Activated CD8-positive, alpha-beta memory T cell treated with anti-CD3 and anti-CD28 coated beads, Interleukin-2, amount 50 U/mL, for 4 hours (primary cell): ENCODE measurements around the gene NSF.
"Not testable (repeated sequence)": the region's sequence is repeated elsewhere in the genome, so short reads cannot be mapped to it uniquely, and the experiment has no call there.

Source experiments
- DNase-seq: peaks from one replicate; pipeline ENCODE4 v3.0.0-alpha.2; 2020

Gene NSF

DNA sequence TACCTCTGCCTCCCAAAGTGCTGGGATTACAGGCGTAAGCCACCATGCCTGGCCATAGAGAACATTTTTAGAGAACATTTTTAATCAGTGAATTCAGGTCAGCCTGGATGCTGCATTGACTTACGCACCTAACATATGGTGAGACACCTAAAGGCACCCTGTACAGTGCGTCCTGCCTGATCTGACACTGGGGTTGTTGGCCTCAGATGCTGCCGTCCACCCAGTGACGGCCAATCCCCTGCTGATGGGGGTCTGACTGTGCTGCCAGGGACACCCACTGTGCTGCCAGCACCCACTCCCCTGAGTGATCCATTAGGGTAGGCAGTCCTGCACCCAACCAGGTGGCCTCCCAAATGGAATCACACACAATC, 189.5 kb downstream of the NSF start:
- DNase-seq: no peak

DNA sequence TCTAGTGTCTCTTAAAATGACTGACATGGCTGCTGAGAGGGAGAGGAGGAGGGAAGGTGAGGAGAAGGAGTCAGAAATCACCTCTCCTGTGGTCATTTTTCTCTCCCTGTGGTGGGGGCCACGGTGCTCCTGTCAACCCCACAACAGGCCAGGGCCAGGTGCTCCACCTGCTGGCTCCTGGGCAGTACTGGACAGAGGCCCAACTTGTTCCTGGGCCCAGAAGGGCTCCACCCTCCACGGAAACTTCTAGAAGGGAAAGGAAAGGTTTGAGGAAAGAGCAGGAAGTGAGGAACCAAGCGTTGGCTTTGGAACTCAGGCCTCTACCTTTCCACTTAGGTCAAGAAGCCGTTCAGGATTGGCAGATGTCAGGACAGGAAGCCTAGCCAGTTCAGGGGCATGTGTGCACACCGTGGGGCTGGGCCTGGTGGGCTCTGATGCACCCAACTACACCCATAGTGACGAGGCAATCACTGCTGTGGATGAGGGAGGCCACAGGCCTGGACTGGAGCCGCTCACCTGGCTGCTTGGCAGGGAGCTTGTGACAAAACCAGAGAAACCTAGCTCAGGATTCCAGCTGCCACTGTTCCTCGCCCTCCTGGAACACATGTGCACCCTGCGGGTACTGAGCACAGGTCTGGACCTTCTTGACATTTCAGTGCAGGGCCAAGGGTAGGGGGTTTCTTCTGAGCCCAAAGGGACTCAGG, 191.9 kb downstream of the NSF start:
- DNase-seq: no peak

DNA sequence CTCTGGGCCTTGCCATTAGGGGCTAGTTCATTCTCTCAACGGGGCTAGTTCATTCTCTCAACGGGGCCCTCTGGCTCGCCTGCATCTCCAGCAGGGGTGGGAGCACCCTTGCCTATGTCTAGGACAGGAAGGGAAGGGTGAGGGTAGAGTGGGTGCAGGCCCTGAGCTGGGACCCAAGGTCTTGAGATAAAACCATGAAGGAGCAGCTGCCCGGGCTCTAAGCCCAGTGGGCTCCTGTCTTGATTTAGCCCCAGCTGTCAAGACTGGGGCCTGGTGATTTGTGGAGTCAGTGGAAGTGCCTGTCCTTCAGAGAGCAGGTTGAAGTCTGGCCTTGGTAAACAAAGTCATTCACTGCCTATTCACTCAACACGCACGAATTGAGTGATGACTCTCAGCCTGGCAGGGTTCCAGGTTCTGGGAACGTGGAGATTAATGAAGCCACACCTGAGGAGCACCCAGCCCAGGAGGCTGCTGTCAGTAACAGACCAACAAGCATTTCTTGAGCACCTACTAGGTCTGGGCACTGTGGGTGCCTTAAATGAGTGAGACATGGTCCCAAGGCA, 192.6 kb downstream of the NSF start:
- DNase-seq: no peak

DNA sequence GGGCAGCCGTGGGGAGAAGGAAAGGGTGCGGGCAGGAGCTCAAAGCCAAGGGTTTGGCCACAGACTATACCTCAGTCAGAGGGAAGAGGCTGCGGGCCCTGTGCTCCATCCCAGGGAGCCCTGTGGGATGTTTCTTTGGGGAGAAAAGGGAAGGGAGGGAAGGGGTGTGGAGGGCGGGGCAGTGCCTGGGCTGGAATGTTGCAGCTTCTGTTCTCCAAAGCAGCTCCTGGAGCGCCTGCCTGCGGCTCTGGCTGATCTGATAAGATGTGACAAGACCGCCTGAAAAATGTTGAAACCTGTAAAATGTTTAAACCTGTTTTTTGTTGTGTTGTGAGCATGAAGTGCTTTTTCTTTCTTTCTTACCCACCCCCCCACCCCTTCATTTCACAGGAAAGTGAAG, 195.2 kb downstream of the NSF start:
- no peak for DNase-seq

DNA sequence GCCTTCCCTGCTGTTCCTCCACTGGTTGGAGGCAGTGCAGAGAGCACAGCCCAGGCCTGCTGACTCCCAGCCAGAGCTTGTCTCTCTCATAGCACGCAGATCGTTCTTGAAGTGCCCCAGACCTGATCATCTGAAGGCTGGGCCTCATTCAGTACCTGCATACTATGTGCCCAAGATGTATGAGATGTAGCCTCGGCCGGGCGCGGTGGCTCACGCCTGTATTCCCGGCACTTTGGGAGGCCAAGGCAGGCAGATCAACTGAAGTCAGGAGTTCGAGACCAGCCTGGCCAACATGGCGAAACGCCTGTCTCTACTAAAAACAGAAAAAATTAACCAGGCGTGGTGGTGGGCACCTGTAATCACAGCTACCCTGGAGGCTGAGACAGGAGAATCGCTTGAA, 197.0 kb downstream of the NSF start:
- DNase-seq: no peak

DNA sequence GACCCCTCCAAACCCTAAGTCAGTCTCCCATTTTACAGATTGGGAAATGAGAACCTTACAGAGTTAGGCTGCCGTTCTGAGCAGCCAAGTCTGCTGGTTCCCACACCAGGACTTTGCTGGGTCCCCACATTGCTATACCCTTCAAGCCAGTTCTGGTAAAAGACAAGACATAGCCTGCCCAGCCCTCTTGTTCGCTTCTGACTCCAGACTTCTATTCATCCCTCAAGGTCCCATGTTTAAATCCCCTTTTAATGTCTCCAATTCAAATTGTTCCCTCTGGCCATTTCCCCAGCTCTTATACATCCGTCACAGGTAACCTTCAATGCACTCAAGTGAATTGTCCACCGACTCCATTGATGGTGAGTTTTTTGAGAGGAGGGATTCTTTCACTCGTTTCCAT, 197.8 kb downstream of the NSF start:
- DNase-seq: no peak

DNA sequence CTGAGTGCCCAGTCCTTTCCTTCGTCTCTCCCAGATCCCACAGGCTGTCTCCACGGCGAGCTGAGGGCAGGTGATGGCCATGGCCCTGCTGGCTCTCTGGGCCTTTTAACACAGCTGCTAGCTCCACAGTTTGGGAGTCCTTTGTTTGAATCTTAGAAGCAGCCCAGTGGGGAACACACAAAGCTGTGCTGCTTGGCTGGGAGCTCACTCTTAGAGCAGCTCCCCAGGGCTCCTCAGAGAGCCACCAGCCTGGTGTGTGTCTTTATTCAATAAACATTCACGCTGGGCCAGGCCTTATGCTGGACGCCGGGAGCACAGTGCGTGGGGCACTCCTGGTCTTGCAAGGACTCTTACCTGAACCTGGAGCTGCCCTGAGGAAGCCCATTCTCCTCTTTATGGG, 198.3 kb downstream of the NSF start:
- no peak for DNase-seq

DNA sequence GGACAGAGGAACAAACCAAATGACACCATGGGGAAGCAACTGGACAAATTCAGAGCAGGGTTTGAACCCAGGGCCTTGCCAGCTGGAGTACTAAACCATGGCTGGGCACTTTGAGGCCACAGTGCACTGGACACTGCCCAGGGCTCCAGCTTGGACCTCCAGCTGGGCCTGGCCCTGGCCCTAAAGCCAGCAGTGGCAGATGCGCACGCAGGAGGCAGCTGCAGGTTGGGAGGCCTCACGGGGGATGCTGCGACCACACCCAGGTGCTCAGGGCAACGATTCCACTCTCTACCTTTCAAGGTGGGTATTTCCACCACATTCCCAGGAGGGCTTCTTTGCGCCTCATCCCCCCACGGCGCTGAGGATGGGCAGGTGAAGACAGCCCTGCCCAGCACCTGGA, 199.1 kb downstream of the NSF start:
- no peak for DNase-seq

DNA sequence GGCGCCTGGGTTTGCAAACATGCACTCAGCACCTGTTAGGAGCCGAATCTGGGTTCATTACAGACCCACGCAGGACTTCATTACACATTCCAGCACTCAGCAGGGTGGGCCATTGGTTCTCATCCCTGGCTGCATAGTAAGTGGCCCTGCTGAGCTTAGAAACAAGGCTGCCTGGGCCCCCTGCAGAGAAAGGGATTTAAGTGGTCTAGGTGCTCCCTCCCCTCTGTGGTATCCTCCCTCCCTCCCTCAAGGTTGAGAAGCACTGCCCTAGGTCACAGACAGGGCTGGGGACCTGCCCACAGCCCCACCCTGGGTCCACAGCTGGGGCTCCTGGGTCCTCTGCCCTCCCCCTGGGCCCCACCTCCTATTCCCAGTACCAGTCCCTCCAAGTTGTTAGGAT, 199.7 kb downstream of the NSF start:
- no peak for DNase-seq

DNA sequence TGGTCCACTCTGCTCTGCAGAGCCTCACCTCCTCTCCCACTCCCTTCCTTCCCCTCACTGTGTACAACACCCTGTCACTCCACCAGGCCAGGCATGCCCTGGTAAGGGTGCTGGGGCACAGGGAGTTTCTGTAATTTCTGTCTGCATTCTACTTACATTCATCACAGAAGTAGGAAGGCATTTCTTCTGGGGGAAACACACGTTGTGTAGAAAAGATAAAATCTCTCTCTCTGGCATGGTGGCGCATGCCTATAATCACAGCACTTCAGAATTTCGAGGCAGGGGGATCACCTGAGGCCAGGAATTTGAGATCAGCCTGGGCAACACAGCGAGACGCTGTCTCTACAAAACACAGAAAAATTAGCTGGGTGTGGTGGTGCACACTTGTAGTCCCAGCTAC, 201.1 kb downstream of the NSF start:
- DNase-seq: no peak

DNA sequence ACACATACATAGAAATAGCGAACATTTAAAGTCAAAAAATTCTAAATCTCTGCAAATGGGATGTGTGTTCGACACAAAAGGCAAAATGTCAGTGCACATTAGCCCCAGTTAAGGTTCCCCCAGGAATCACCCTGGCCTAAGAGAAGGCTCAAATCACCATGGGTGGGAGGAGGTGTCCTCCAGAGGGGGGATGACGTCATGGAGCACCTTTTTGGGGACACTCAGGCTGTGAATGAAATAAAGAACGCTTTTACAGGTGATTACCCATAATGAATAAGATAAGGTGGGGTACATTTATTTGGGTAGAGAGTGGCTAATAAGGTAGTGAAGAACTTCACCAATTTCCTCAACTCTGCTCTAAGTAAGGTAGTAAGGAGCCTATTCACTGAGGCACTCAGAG, 201.6 kb downstream of the NSF start:
- DNase-seq: no peak

DNA sequence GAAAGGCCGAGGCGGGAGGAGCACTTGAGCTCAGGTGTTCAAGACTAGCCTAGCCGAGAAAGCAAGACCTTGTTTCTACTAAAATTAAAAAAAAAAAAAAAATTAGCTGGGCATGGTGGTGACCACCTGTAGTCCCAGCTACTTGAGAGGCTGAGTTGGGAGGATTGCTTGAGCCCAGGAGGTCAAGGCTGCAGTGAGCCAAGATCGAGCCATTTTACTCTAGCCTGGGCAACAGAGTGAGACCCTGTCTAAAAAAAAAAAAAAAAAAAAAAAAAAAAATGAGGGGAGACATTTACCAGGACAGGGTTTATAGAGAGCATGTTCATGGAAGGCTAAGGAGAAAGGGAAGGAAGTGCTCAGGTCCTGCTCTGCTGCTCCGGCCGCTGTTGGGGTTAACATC, 202.6 kb downstream of the NSF start:
- DNase-seq: not testable (repeated sequence)

DNA sequence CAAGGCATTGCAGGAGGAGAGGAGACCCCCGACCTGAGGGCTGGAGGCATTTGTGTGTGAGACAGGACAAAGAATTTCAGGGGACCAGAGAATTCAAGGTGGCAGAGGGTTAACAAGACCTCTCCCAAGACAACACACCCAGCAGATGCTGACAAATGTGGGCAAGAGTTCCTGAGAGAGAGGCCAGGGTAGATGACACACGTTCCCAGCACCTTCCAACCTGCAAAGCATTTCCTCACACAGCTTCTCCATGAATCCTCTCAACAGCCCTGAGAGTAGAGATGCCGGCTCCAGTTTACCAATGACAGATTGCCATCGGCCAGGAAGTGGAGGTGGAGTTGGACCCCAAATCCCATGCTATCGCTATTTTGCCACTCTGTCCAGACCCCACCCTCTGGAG, 203.1 kb downstream of the NSF start:
- no peak for DNase-seq

DNA sequence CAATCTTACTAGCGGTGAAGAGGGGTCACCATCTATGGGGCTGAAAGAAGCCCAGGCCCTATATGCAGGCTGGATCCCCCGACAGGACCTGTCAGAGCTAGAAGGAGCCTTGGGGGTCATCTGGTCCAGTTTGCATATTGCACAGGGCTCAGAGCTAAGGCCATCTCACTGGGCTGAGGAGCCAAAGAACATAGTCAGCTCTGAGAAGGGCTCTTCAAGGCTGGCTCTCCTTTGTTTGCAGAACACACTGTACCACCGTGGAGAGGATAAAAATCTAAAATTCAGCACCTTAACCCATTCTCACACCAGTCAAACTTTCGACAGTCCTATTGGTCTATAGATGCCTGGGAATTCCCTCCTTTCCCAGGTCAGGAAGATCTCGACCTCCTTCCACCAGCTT, 203.8 kb downstream of the NSF start:
- no peak for DNase-seq

DNA sequence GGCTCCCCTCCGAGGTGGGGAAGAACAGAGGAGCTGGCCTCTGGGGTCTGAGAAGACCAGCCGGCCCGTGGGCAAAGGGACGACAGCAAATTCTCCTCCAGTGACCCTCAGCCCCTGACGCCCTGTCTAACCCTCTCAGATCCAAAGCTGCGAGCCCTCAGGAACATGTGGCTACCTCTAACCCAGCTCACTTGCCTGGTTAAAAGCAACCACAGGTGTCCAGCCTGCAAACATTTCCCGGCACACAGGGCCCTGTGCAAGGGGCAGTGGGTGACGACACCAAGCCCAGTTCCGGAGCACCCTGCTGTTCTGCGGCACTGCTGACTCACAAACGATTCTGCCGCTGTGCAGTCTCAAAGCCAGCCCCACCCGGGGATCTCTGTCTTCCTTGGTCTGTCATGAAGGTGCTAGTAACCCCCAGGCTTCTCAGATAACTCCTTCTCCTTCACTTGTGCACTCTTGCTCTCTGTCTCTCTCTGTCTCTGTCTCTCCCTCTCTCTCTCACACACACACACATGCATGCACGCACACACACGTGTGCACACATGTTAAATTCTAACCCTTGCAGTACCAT, 205.0 kb downstream of the NSF start:
- DNase-seq: no peak

DNA sequence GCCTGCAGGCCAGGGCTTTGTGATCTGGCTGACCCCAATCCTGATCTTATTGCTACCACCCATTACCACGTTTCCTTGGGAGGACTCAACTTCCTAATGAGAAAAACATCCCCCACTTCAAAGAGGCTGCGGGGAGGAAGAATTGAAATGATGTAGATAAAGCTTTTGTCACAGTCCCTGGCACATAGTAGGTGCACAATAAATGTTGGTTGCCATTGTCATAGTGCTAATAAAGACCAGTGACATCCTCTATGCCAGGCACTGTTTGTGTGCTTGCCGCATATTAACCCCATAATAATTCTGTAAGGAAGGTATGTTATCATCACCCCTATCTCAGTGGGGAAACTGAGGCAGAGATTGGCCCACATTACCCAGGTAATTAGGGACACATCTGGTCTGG, 205.6 kb downstream of the NSF start:
- no peak for DNase-seq

DNA sequence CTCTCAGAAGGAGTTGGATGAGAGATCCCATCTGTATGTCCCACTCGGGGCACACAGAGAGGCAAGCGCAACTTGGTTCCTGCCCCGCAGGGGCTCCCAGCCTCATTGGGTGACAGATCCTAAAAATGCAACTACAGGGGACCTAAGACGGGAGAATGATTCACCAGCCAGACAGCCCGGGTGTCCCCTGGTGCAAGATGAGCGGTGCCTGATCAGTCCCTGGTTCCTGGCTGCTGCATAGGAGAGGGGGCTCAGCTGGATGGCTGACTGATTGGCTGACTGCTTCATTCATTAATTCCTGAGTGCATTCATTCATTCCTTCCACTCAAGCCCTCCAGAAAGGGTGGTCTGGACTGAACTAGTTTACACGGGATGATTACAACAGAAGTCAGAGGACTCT, 206.1 kb downstream of the NSF start:
- DNase-seq: no peak

DNA sequence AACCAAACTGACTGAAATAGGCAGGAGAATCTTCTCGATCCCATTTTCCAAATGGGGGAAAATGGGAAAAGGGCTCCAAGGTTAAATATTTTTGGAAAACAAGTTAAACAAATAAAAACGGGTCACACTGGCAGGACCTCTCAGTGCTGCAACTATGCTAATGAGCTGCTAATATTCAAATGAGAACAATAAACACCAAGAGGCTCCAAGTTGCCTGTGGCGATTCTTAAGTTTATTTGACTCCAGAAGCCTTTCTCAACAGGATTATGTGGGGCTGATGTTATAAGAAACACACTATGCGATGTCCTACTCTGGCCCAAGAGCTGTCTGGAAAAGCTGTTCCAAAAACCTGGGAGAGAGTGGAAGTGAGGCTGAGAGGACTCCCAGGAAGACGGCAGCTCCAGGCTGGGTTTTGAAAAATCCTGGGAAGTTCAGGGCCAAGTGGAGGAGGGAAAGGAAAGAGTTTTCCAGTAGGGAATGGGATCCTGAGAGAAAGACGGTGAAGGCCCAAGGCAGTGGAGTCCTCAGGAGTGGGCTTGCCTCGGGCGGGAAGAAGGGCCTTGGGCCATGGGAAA, 206.6 kb downstream of the NSF start:
- no peak for DNase-seq

DNA sequence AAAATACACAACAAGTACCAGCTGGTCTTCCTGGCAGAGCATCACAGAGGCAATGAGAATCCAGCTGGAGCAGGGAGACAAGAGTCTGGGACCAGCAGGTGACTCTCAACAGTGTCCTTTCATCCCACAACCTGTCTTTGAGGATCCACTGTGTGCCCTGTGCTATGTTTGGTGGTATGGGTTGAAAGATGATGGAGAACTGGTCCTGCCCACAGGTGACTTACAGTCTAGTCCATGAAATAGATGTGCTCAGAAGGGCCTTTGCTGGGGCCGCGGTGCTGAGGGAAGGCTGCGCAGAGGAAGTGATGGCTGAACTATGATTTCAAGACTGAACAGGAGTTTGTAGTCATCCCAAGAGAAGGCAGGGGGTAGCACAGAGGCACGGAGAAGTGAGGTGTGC, 210.1 kb downstream of the NSF start:
- no peak for DNase-seq

DNA sequence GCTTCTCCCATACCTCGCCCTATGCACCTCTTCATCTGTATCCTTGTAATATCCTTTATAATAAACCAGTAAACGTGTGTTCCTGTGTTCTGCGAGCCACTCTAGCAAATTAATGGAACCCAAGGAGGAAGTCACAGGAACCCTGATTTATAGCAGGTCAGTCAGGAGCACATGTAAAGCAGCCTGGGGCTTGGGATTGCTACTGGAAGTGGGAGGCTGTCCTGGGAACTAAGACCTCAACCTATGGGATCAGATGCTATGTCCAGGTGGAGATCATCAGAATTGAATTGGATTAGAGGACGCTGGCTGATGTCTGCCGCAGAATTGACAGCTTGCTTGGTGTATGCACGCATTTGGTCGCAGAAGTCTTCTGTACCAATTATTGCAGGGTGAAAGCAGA, 212.3 kb downstream of the NSF start:
- no peak for DNase-seq

DNA sequence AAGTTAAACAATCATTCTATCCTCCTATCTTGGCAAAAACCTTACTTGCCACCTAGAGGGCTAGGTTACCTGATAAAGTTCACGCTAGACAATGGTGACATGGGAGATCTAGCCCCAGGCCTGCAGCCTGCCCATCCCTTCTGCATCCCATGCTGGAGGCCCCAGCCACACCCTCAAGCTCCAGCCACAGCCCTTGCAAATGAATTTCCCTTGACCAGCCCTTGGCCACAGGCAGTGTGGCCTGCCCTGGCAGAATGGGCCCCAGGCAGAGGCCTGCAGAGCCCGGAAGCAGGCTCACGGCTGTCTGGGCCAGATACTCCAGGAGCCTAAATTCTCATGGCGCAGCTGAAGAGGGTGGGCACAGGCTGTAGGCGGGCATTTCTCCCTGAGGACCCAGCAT, 213.1 kb downstream of the NSF start:
- DNase-seq: no peak

DNA sequence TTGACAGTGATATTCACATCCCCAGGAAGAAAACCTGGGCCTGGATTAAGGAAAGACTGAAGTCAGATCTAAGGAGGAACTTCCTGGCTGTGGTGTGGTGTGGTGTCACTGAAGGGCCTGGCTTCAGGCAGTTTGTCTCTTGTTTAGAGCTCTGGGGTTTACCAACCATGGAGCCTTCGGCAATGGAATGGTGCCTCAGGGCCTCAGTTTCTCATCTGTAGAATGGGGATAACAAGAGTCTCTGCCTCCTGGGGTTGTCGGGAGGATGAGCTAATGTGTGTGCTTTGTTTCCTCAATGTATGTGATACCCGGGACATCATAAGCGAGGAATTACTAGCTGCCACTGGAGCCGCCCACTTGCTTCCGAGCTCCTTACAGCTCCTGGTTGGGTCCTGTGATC, 215.3 kb downstream of the NSF start:
- DNase-seq: no peak
